GM12875 (cell line): Measurements from ENCODE around the gene LRRC63.

Experiments used
- H3K4me3 ChIP-seq: one replicate; pipeline ENCODE4 v1.5.1; 2011; ENCODE audit warnings: low read depth, low read length, control low read depth
- CTCF ChIP-seq: IDR thresholded peaks from 2 replicates; pipeline ENCODE4 v1.5.1; 2011; ENCODE audit warnings: low read depth, mild to moderate bottlenecking, control low read depth, inconsistent platforms, low read length, moderate library complexity, borderline replicate concordance; ENCODE audit not compliant: insufficient read depth

LRRC63 gene

GRCh38 chr13:46195016-46195415 lies 16.7 kb upstream of the LRRC63 start:
- TF ChIP-seq CTCF, result no peak

GRCh38 chr13:46197299-46198048 lies 14.3 kb upstream of the LRRC63 start:
- TF ChIP-seq CTCF, result no peak
- no peak overlapping the region for H3K4me3 ChIP-seq

More at GRCh38 chr13:46195016-46195415, 16.7 kb upstream of the LRRC63 start:
- H3K4me3 ChIP-seq, result no peak overlapping the region

GRCh38 chr13:46198696-46199193 lies 13.0 kb upstream of the LRRC63 start:
- no peak for TF ChIP-seq CTCF
- H3K4me3 ChIP-seq, result no peak overlapping the region

GRCh38 chr13:46202188-46202795 lies 9.4 kb upstream of the LRRC63 start:
- H3K4me3 ChIP-seq, result no peak overlapping the region
- no peak for TF ChIP-seq CTCF

GRCh38 chr13:46202966-46203365 lies 8.8 kb upstream of the LRRC63 start:
- no peak for TF ChIP-seq CTCF

GRCh38 chr13:46206143-46206542 lies 5.6 kb upstream of the LRRC63 start:
- TF ChIP-seq CTCF, result no peak
- H3K4me3 ChIP-seq, result no peak overlapping the region

More at GRCh38 chr13:46202966-46203365, 8.8 kb upstream of the LRRC63 start:
- H3K4me3 ChIP-seq, result no peak overlapping the region

- TF ChIP-seq CTCF, result no peak
- H3K4me3 ChIP-seq, result no peak overlapping the region
Measured at GRCh38 chr13:46207828-46208227, 3.9 kb upstream of the LRRC63 start.
